NCI-H2196 treated with DMSO at 0.1 percent for 48 hours (cell line): ENCODE measurements around the gene PSMD1.

ENCODE experiments used
- DNase-seq: peaks from one replicate; lab custom pipeline; 2025; ENCODE audit not compliant: unreplicated experiment; lab: John Stamatoyannopoulos, UW

The PSMD1 gene

GRCh38 chr2:231034291-231034882 lies 22.3 kb upstream of the PSMD1 start:
- no peak for DNase-seq

GRCh38 chr2:231036131-231036530 lies 20.5 kb upstream of the PSMD1 start:
- DNase-seq: no peak

DNA sequence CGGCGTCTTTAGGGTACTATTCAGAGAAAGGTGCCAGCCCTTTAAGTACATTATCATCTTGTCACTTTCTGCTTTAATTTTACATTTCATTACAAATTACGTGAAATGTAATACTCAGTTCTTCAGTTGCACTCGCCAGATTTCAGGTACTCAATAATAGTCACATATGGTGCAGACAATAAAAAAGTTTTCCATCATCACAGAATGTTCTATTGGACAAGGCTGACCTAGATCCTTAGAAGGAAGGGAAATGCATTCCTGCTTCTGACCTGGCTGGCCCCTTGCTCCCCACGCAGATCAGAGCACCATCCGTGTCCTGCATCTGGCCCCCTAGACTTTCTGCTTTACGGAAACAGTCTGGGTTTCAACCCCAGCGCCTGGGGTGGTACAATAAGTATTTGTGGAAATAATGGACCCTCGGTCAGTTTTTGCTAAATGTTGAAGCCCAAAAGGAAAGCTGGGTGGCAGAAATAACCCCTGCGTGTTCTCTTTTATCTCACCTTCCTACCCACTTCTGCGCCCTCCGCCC lies 20.0 kb upstream of the PSMD1 start:
- no peak for DNase-seq

DNA sequence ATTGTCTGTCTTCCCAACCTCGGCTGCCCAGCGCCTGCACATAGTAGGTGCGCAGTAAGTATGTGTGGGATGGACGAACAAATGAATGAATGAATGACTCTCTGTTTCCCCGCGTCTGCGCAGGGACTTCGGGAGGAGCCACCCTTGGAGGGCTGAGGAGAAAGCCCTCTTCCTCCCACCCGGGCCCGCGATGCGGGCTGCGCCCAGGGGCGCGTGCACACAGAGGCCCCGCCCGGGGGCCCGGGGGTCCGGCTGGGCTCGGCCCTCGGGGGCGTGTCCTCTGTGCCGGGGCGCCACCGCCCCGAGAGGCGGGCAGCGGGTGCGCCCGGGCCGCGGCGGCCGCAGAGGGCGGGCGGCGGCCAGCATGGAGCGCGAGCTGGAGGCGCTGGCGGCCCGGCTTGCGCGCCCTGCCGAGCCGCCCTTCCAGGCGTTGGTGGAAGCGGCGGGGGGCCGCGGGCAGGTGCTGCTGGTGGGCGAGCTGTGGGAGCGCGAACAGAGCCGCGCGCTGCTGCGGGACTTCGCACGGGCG lies 19.4 kb upstream of the PSMD1 start, which contains the start of gene C2orf72:
Gene C2orf72, plus strand, starts transcription at position 322 of the 529 bp plus-strand sequence. Its CDS starts 43 bp downstream, at position 365.
- DNase-seq: no peak

GRCh38 chr2:231037731-231038482 lies 18.8 kb upstream of the PSMD1 start:
- no peak for DNase-seq

GRCh38 chr2:231038483-231039293 lies 18.0 kb upstream of the PSMD1 start:
- DNase-seq: no peak

- no peak for DNase-seq
These were observed 17.4 kb upstream of the PSMD1 start for GRCh38 chr2:231039294-231039664.

- no peak for DNase-seq
These were observed 16.8 kb upstream of the PSMD1 start for GRCh38 chr2:231039821-231040364.

GRCh38 chr2:231041061-231041689 lies 15.5 kb upstream of the PSMD1 start:
- DNase-seq: no peak

- DNase-seq: no peak
These were observed 12.9 kb upstream of the PSMD1 start for GRCh38 chr2:231043796-231044195.

- no peak for DNase-seq
These were observed 9.8 kb upstream of the PSMD1 start for GRCh38 chr2:231046916-231047273.

DNA sequence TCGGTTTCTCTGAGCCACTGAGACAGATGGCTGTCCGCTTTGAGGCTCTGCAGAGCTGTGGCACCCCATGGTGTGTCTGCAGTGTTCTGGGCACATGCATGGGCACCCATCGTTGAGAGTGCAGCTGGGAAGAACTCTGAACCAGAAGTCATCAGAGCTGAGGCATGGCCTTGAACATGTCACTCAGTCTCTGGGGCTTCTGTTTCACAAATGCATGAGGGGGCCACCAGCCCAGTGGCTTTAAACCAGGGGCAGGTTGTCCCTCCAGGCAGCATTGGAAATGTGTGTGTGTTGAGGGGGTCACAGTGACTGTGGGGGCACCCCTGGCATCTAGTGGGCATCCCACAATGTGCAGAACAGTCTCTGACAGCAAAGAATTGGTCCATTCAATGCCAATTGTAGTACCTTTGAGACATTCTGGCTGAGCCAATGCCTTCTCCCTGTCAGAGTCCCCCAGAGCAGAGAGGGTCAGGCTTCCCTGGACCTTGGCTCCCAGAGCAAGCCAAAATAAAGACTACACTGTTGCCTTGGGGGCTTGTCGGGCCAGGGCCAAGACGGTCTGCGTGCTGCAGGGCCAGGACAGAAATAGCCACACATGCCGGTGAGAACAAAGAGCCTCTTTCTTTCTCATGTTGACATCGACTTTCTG lies 9.3 kb upstream of the PSMD1 start:
- DNase-seq: no peak

DNA sequence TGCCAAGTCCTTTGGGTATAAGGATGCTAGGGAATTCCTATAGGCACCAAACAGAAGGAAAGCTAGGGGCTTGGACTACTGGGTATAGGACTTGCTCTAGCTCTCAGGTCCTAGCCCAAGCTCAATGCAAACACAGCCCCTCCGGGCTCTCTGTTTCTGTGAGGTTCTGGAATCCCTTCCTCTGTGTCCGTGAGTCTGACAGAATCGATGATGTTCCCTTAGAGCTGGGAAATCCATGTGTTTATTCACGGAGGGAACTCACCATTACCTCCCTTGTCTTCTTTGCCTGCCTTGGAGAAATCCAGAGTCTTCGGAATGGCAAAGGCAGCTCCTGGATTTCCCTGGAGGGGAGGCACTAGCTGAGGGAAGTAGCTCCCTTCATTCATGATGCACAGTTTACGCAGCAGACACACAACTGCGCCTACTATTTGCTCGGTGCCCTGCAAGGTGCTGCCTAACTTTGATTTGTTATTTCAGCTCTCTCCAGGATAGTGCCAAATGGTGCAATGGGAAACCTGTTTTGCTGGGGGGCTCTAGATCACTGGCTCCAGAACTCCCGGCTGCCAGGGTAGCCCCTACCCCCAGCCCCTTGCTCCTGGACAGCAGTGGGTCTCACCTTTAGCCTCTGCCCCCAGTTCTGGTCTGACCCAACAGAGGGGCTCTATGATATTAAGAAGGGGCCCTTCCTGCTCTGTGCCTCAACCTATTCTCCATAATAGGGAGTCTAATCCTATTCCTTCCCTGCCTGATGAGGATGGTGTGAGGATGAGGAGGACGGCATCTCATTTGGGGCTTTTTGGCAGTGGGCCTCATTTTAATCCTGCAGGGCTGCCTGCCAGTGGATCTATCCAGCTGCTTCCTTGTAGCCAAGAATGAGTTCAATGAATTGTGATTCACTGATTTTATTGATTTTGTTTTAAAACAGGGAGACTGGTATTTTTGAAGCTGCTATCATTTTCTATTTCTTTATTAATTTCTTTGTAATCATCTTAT lies 8.4 kb upstream of the PSMD1 start:
- DNase-seq: no peak

- DNase-seq: no peak
These were observed 7.2 kb upstream of the PSMD1 start for GRCh38 chr2:231049286-231050017.

GRCh38 chr2:231050018-231050901 lies 6.4 kb upstream of the PSMD1 start:
- DNase-seq: no peak

- DNase-seq: no peak
These were observed 5.6 kb upstream of the PSMD1 start for GRCh38 chr2:231051116-231051515.
